K562 (cell line): ENCODE results near the gene PPOX. TPM values are rescaled to one million over a fixed set of nuclear protein-coding genes. Genes with fewer than 3 reads are reported as not detected.
A peak's percentile ranks its signal among the peaks of the same experiment; 100 is the strongest.

Experiments
- ASH1L ChIP-seq: fragments of 450-650 bp; IDR thresholded peaks from 2 replicates; pipeline ENCODE4 v1.6.1; 2018; ENCODE audit warnings: borderline replicate concordance, mild to moderate bottlenecking, low read depth; ENCODE audit not compliant: partially characterized antibody
- ATF4 ChIP-seq: fragments of 450-650 bp; formaldehyde crosslinking; IDR thresholded peaks from 2 replicates; pipeline ENCODE4 v1.4.0; 2022; ENCODE audit warnings: mild to moderate bottlenecking, moderate library complexity
- ERF ChIP-seq: fragments of 450-650 bp; formaldehyde crosslinking; IDR thresholded peaks from 2 replicates; pipeline ENCODE4 v1.4.0; 2020; ENCODE audit warnings: mild to moderate bottlenecking, mixed read lengths
- FOSL1 ChIP-seq: fragments of 200-800 bp; sonication (Bioruptor generic); conservative IDR thresholded peaks from 2 replicates; pipeline ENCODE4 v1.6.1; 2016; ENCODE audit warnings: missing genetic modification characterization, missing compliant biosample characterization
- HOXB6 ChIP-seq: fragments of 250-450 bp; sonication (Bioruptor Pico); IDR thresholded peaks from 2 replicates; pipeline ENCODE4 v1.5.1; 2022; ENCODE audit warnings: mild to moderate bottlenecking, borderline replicate concordance
- ILK ChIP-seq: fragments of 450-650 bp; IDR thresholded peaks from 2 replicates; pipeline ENCODE4 v1.6.1; 2016; ENCODE audit warnings: missing genetic modification characterization, low read depth, mild to moderate bottlenecking, missing compliant biosample characterization, moderate library complexity, borderline replicate concordance
- MCM2 ChIP-seq: fragments of 450-650 bp; IDR thresholded peaks from 2 replicates; pipeline ENCODE4 v1.6.1; 2017; ENCODE audit warnings: low read depth, mild to moderate bottlenecking
- NFIC ChIP-seq: fragments of 450-650 bp; IDR thresholded peaks from 2 replicates; pipeline ENCODE4 v1.6.1; 2017; ENCODE audit warnings: mild to moderate bottlenecking, inconsistent platforms
- POLR2A ChIP-seq: fragments of 450-650 bp; conservative IDR thresholded peaks from 2 replicates; pipeline ENCODE4 v1.6.1; 2016
- RBBP5 ChIP-seq: fragments of 200-600 bp; sonication (generic); IDR thresholded peaks from 2 replicates; pipeline ENCODE4 v1.6.1; 2012; ENCODE audit warnings: borderline replicate concordance, mild to moderate bottlenecking, low read length, control low read depth, inconsistent platforms; ENCODE audit not compliant: insufficient read depth, poor library complexity, severe bottlenecking
- ZBTB5 ChIP-seq: fragments of 450-650 bp; IDR thresholded peaks from 2 replicates; pipeline ENCODE4 v1.6.1; 2017; ENCODE audit warnings: antibody characterized with exemption
- ZFX ChIP-seq: sonication (generic); formaldehyde crosslinking; IDR thresholded peaks from 2 replicates; pipeline ENCODE4 v1.8.0; 2022; ENCODE audit warnings: mild to moderate bottlenecking, missing genetic modification reagents, moderate library complexity
- ZNF140 ChIP-seq: fragments of 250-450 bp; sonication (Bioruptor Pico); IDR thresholded peaks from 2 replicates; pipeline ENCODE4 v1.8.0; 2021; ENCODE audit warnings: moderate library complexity, mild to moderate bottlenecking, inconsistent platforms
- ZNF143 ChIP-seq: sonication (generic); formaldehyde crosslinking; IDR thresholded peaks from 2 replicates; pipeline ENCODE4 v1.9.0; 2022; ENCODE audit warnings: mild to moderate bottlenecking, missing genetic modification reagents
- ZNF174 ChIP-seq: fragments of 250-450 bp; sonication (Bioruptor Pico); IDR thresholded peaks from 2 replicates; pipeline ENCODE4 v1.4.0; 2020; ENCODE audit warnings: mild to moderate bottlenecking
- ZNF764 ChIP-seq: fragments of 250-450 bp; sonication (Bioruptor Pico); IDR thresholded peaks from 2 replicates; pipeline ENCODE4 v1.4.0; 2020; ENCODE audit warnings: low read depth, mild to moderate bottlenecking, moderate library complexity
- polyA plus RNA-seq, 8 experiments: library from polyadenylated mRNA; depleted of rRNA in 4 of 8; stranded (reverse) in 5 of 8; unstranded in 3 of 8; fragments of >200 nt; fragmentation: Nextera tagmentation in 2 of 8; fragmentation: Illumina TruSeq in 1 of 8; extraction: Ambion mirVana in 2 of 8; extraction: Trizol in 1 of 8; gene quantifications; 2 replicates each; pipeline versions ENCODE4 v1.2.1 to v1.2.3, GENCODE V29; 2011 to 2014; ENCODE audit warnings: inconsistent platforms in 1 of 8, missing spikeins in 1 of 8
- total RNA-seq, 7 experiments: library from RNA; depleted of rRNA in 6 of 7; stranded (reverse); fragments of >200 nt in 6 of 7; fragmentation: Illumina TruSeq in 2 of 7; extraction: Trizol in 2 of 7; gene quantifications; 2 replicates each; pipeline versions ENCODE4 v1.2.1 to v1.2.3, GENCODE V29; 2011 to 2021; ENCODE audit warnings: low replicate concordance in 1 of 7
- TF ChIP-seq, protein P1 (sequence below): fragments of 450-650 bp; formaldehyde crosslinking; IDR thresholded peaks from 2 replicates; pipeline ENCODE4 v1.4.0; 2020; ENCODE audit warnings: mild to moderate bottlenecking, moderate library complexity
- TF ChIP-seq, protein P2 (sequence below): sonication (generic); formaldehyde crosslinking; IDR thresholded peaks from 2 replicates; pipeline ENCODE4 v1.8.0; 2022; ENCODE audit warnings: mild to moderate bottlenecking, missing genetic modification reagents

Gene PPOX
- total and polyA plus RNA-seq, 9 of the 15 experiments (the other 6 are each of a cell fraction or from before 2014, with no cell fraction given), result 17.0 to 57.1 (median 38.9) TPM

- TF ChIP-seq RBBP5, result peak; percentile 88
- no peak for TF ChIP-seq ZFX
- TF ChIP-seq MCM2, result no peak
- TF ChIP-seq, protein P1, sequence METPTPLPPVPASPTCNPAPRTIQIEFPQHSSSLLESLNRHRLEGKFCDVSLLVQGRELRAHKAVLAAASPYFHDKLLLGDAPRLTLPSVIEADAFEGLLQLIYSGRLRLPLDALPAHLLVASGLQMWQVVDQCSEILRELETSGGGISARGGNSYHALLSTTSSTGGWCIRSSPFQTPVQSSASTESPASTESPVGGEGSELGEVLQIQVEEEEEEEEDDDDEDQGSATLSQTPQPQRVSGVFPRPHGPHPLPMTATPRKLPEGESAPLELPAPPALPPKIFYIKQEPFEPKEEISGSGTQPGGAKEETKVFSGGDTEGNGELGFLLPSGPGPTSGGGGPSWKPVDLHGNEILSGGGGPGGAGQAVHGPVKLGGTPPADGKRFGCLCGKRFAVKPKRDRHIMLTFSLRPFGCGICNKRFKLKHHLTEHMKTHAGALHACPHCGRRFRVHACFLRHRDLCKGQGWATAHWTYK (CRISPR knock-in tag), result no peak; the same call in 1 of the 2 replicates
- TF ChIP-seq ILK, result no peak
- TF ChIP-seq ZNF174 (CRISPR knock-in tag), result no peak
- no peak for TF ChIP-seq HOXB6 (CRISPR knock-in tag)
- TF ChIP-seq ATF4 (CRISPR knock-in tag), result no peak
- peak; percentile 94 for TF ChIP-seq POLR2A
- 0 out of 2 replicates have a peak, but pooled peaks have one; percentile 33 for TF ChIP-seq ERF (CRISPR knock-in tag)
- no peak for TF ChIP-seq ZNF140
- no peak; the same call in 1 of the 2 replicates for TF ChIP-seq FOSL1 (tag)
- TF ChIP-seq, protein P2, sequence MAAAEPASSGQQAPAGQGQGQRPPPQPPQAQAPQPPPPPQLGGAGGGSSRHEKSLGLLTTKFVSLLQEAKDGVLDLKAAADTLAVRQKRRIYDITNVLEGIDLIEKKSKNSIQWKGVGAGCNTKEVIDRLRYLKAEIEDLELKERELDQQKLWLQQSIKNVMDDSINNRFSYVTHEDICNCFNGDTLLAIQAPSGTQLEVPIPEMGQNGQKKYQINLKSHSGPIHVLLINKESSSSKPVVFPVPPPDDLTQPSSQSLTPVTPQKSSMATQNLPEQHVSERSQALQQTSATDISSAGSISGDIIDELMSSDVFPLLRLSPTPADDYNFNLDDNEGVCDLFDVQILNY (CRISPR knock-in tag), result no peak
- TF ChIP-seq ZBTB5, result no peak
- peak; percentile 85 for TF ChIP-seq ASH1L
- TF ChIP-seq ZNF764 (CRISPR knock-in tag), result no peak
- TF ChIP-seq NFIC, result peak; percentile 45
- TF ChIP-seq ZNF143 (CRISPR knock-in tag), result peak; percentile 34; the same call in 1 of the 2 replicates
Measured at GRCh38 chr1:161153682-161154337, 12.4 kb upstream of the PPOX start, which contains the start of gene UFC1 (continued).
